Colonic mucosa (tissue), 4 donors: ENCODE measurements around the gene DDX21. TPM values are rescaled to one million over a fixed set of nuclear protein-coding genes. Genes with fewer than 3 reads are reported as not detected.
"Not testable (repeated sequence)": the region's sequence is repeated elsewhere in the genome, so short reads cannot be mapped to it uniquely, and the experiment has no call there.

Source experiments
- DNase-seq: peaks from one replicate; pipeline ENCODE4 v3.0.0-alpha.2; 2020
- H3K27ac ChIP-seq: fragments of 200-600 bp; one replicate; pipeline ENCODE4 v1.8.0; 2021
- H3K27me3 ChIP-seq: fragments of 200-600 bp; one replicate; pipeline ENCODE4 v1.8.0; 2021
- H3K36me3 ChIP-seq: fragments of 200-600 bp; one replicate; pipeline ENCODE4 v1.8.0; 2021
- H3K4me1 ChIP-seq: fragments of 200-600 bp; one replicate; pipeline ENCODE4 v1.8.0; 2021; ENCODE audit warnings: mild to moderate bottlenecking
- H3K4me3 ChIP-seq: fragments of 200-600 bp; one replicate; pipeline ENCODE4 v1.8.0; 2021
- H3K9ac ChIP-seq, 2 donors: one replicate each; pipeline ENCODE4 v1.7.0; 2013; ENCODE audit warnings: control low read depth in 2 of 2, low read depth in 2 of 2, low read length in 2 of 2
- H3K9me3 ChIP-seq: fragments of 200-600 bp; one replicate; pipeline ENCODE4 v1.8.0; 2021
- CTCF ChIP-seq: fragments of 200-600 bp; IDR thresholded peaks from one replicate; pipeline ENCODE4 v1.8.0; 2022; ENCODE audit warnings: antibody characterized with exemption, mild to moderate bottlenecking
- intact Hi-C: fragments of 100-400 bp; cut with DNase I; formaldehyde crosslinking; loops from one replicate; pipeline ENCODE4 v1.14.1; 2022
- total RNA-seq, 2 donors: library from RNA; stranded (reverse); fragmentation: NEBNext Ultra II Directional in 1 of 2; extraction: Animal tissue kit (Norgen Biotek cat#: 25700) in 1 of 2; gene quantifications; one replicate each; pipeline ENCODE4 v1.2.1, GENCODE V29; 2021
- donor health status: healthy.
- donor health status: DM: no; HTN: no; CAD: no.
- donor health status: DM: no; HTN: no; CAD: no.

DDX21 gene
- total RNA-seq = 10 to 100 TPM; 42.8 to 47.5 TPM

DNA sequence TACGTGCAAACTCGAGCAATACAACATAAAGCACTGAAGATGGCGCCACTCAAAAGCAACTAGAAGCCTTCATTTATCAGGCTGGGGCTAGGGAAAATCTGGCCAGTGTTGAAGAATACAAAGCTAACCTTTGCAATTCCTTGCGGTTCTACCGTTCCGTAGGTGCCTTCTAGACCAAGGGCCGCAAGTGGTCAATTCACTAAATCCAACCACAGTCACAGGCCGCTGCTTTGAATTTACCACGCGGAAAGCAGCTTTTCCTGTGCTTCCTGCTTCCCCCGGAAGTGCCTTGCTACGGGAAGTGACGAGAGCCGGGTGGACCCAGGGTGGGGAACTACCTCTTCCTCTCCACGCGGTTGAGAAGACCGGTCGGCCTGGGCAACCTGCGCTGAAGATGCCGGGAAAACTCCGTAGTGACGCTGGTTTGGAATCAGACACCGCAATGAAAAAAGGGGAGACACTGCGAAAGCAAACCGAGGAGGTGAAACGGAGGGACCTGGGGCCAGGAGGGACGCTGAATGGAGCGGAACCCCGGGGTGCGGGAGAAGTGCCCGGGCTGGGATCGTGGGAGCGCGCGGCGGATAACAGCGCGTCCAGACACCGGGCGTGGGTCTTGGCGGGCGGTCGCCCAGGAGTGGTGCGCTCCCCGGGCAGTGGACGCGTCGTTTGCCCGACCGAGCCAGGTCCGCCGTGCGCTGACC lies at the start of gene DDX21:
TSS of gene DDX21 (plus strand) at position 339 of the 701 bp plus-strand sequence. CDS start at position 395, 56 bp downstream.
- TF ChIP-seq CTCF = peak; percentile 42
- H3K4me3 ChIP-seq = peak within 1 kb of the TSS; percentile 100
- peak; percentile 94 for DNase-seq
- peak within 1 kb of the TSS; percentile 94 for H3K27ac ChIP-seq
- peak within 1 kb of the TSS; percentile 88 to 95 for H3K9ac ChIP-seq
- intact Hi-C loops = no loop called here
- no peaks in the 10 kb centered on the region for H3K36me3 ChIP-seq
- H3K4me1 ChIP-seq = peaks cover 3% of the 10 kb centered on the region
- H3K9me3 ChIP-seq = no peaks in the 10 kb centered on the region
- no peaks in the 10 kb centered on the region for H3K27me3 ChIP-seq

DNA sequence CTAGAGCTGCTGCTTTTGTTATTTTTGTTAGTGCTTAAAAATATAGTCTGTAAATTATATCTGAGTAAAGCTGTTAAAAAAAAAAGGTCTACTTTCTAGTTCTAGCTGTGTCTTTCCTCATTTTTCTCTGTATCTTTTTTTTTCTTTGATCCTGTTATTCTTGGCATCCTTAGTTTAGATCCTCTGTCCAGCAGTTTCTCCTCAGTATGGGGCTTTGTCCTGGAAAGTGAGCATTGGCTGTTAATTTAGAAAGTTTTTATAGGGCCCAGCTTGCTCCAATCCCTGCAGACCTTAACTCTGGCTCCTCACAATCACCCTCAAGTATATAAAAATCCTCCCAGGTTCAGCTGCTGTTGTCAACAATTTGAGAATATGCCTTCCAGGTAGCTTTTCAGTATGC lies 31.4 kb upstream of the DDX21 start:
- H3K9ac ChIP-seq = no peak overlapping the region
- TF ChIP-seq CTCF = no peak
- H3K27me3 ChIP-seq = no peaks in the 10 kb centered on the region
- no peaks in the 10 kb centered on the region for H3K36me3 ChIP-seq
- H3K4me1 ChIP-seq = no peaks in the 10 kb centered on the region
- intact Hi-C loops = no loop called here
- no peak overlapping the region for H3K4me3 ChIP-seq
- H3K9me3 ChIP-seq = no peaks in the 10 kb centered on the region
- no peak overlapping the region for H3K27ac ChIP-seq
- no peak for DNase-seq

GRCh38 chr10:68925489-68925888 lies 30.5 kb upstream of the DDX21 start:
- no peak for DNase-seq
- H3K36me3 ChIP-seq = no peaks in the 10 kb centered on the region

GRCh38 chr10:68929157-68929556 lies 26.8 kb upstream of the DDX21 start:
- intact Hi-C loops, H3K27ac ChIP-seq, H3K9ac ChIP-seq, H3K9me3 ChIP-seq, DNase-seq, H3K4me3 ChIP-seq, H3K27me3 ChIP-seq, H3K36me3 ChIP-seq, H3K4me1 ChIP-seq: not testable (repeated sequence)

More at GRCh38 chr10:68925489-68925888, 30.5 kb upstream of the DDX21 start:
- Histone ChIP-seq H3K27me3 (no peaks in the 10 kb centered on the region), H3K27ac (no peak overlapping the region), H3K9me3 (no peaks in the 10 kb centered on the region), H3K4me1 (no peaks in the 10 kb centered on the region), H3K4me3 (no peak overlapping the region), H3K9ac (no peak overlapping the region)
- no peak for TF ChIP-seq CTCF
- intact Hi-C loops = no loop called here

DNA sequence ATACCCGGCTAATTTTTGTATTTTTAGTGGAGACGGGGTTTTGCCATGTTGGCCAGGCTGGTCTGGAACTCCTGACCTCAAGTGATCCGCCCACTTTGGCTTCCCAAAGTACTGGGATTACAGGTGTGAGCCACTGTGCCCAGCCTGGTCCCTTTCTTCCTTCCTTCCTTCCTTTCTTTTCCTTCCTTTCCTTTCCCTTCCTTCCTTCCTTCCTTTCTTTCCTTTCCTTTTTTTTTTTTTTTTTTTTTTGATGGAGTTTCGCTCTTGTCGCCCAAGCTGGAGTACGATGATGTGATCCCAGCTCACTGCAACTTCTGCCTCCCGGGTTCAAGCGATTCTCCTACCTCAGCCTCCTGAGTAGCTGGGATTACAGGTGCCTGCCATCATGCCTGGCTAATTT lies 26.1 kb upstream of the DDX21 start:
- H3K9ac ChIP-seq, H3K9me3 ChIP-seq, H3K4me3 ChIP-seq, intact Hi-C loops, H3K27me3 ChIP-seq, H3K27ac ChIP-seq, DNase-seq, H3K36me3 ChIP-seq, H3K4me1 ChIP-seq: not testable (repeated sequence)

DNA sequence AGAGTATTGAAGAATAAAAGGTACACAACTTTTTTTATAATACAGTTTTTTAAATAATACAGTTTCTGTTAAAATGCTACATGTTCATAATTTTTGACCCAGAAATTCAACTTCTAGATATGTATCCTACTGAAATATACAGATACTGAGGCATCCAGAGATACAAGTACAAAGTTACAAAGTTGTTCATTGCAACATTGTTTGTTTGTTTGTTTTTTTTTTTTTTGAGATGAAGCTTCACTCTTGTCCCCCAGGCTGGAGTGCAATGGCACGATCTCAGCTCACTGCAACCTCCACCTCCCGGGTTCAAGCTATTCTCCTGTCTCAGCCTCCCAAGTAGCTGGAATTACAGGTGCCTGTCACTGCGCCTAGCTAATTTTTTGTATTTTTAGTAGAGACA lies 23.1 kb upstream of the DDX21 start:
- H3K4me3 ChIP-seq, DNase-seq, H3K9me3 ChIP-seq, H3K27ac ChIP-seq, H3K9ac ChIP-seq, H3K27me3 ChIP-seq, H3K4me1 ChIP-seq, intact Hi-C loops, H3K36me3 ChIP-seq: not testable (repeated sequence)

GRCh38 chr10:68934994-68935393 lies 21.0 kb upstream of the DDX21 start:
- no peak for DNase-seq
- Histone ChIP-seq H3K27ac (no peak overlapping the region), H3K27me3 (no peaks in the 10 kb centered on the region), H3K36me3 (no peaks in the 10 kb centered on the region), H3K4me1 (no peaks in the 10 kb centered on the region), H3K9me3 (no peaks in the 10 kb centered on the region), H3K9ac (no peak overlapping the region), H3K4me3 (no peak overlapping the region)
- intact Hi-C loops = no loop called here
- TF ChIP-seq CTCF = no peak
